SU-DHL-6 (cell line): ENCODE data around the gene FXYD1.

Experiments used
- H2AFZ ChIP-seq: fragments of 200-600 bp; sonication (generic); 2 replicates; pipeline ENCODE4 v1.6.1; 2014; ENCODE audit warnings: low read depth, mild to moderate bottlenecking, moderate library complexity, mixed read lengths, antibody characterized with exemption, low read length; ENCODE audit not compliant: severe bottlenecking
- H3F3A ChIP-seq: fragments of 200-600 bp; shearing (Covaris generic); 2 replicates; pipeline ENCODE4 v1.6.0; 2016; ENCODE audit warnings: antibody characterized with exemption, mild to moderate bottlenecking; ENCODE audit not compliant: insufficient read depth
- H3K27ac ChIP-seq: fragments of 200-600 bp; sonication (generic); 2 replicates; pipeline ENCODE4 v1.5.1; 2016; ENCODE audit warnings: low read depth, mild to moderate bottlenecking, low read length, moderate library complexity, mixed read lengths
- H3K27me3 ChIP-seq: fragments of 200-600 bp; sonication (generic), shearing (Covaris generic); 2 replicates; pipeline ENCODE4 v1.6.0; 2014; ENCODE audit warnings: mild to moderate bottlenecking, low read length
- H3K36me3 ChIP-seq: fragments of 200-600 bp; sonication (generic); 2 replicates; pipeline ENCODE4 v1.6.1; 2014; ENCODE audit warnings: mild to moderate bottlenecking, low read length, mixed read lengths
- H3K4me2 ChIP-seq: fragments of 300-600, 200-600 bp; shearing (Covaris generic), sonication (generic); 2 replicates; pipeline ENCODE4 v1.6.0; 2014; ENCODE audit warnings: low read length, low read depth, mild to moderate bottlenecking; ENCODE audit not compliant: poor library complexity, severe bottlenecking
- H3K4me3 ChIP-seq: fragments of 200-600 bp; sonication (generic); 2 replicates; pipeline ENCODE4 v1.5.1; 2014; ENCODE audit warnings: antibody characterized with exemption, low read length, mild to moderate bottlenecking, mixed read lengths; ENCODE audit not compliant: insufficient read depth, poor library complexity, severe bottlenecking
- H3K79me2 ChIP-seq: fragments of 200-600 bp; sonication (generic); 2 replicates; pipeline ENCODE4 v1.6.1; 2014; ENCODE audit warnings: mild to moderate bottlenecking, low read length, moderate library complexity; ENCODE audit not compliant: insufficient read depth
- H3K9ac ChIP-seq: fragments of 200-600 bp; sonication (generic); 2 replicates; pipeline ENCODE4 v1.7.0; 2014; ENCODE audit warnings: mild to moderate bottlenecking, low read length
- H3K9me2 ChIP-seq: fragments of 200-600 bp; sonication (generic); replicated peaks from 2 replicates; pipeline ENCODE4 v1.6.1; 2014; ENCODE audit warnings: low read length; ENCODE audit not compliant: insufficient read depth
- H3K9me3 ChIP-seq: fragments of 200-600 bp; sonication (generic); 2 replicates; pipeline ENCODE4 v1.6.1; 2014; ENCODE audit warnings: low read length, mixed read lengths; ENCODE audit not compliant: insufficient read depth
- H4K20me1 ChIP-seq: fragments of 200-600 bp; sonication (generic); 2 replicates; pipeline ENCODE4 v1.6.1; 2014; ENCODE audit warnings: low read depth, mild to moderate bottlenecking, antibody characterized with exemption, low read length, moderate library complexity, mixed read lengths
- EZH2phosphoT487 ChIP-seq: fragments of 200-600 bp; sonication (generic), shearing (Covaris generic); conservative IDR thresholded peaks from 2 replicates; pipeline ENCODE4 v1.6.1; 2018; ENCODE audit warnings: mild to moderate bottlenecking, antibody characterized with exemption, low read length, moderate library complexity, mixed read lengths
- TF ChIP-seq, protein P1 (sequence below): fragments of 200-600 bp; sonication (generic); IDR thresholded peaks from one replicate; pipeline ENCODE4 v1.5.1; 2017; ENCODE audit warnings: antibody characterized with exemption, mild to moderate bottlenecking, low read length, moderate library complexity; ENCODE audit not compliant: insufficient read depth, poor library complexity, severe bottlenecking

The FXYD1 gene

DNA sequence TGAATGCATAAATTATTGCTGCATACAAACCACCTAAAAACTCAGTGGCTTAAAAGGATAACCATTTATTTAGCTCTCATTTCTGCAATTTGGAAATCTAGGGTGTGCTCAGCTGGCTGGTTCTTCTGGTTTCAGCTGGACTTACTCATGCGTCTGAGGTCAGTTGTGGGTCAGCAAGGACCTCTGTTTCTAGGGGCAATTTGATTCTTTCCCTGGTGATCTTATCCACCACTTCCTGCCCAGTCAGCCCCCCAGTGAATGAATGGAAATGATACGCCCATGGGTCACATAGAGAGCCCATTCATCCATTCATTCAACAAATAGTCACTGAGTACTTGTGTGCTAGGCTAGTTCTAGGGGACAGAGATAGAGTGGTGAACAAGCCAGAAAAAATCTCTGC lies 25.8 kb downstream of the FXYD1 start:
- H3K79me2 ChIP-seq, result no peaks in the 10 kb centered on the region
- H3K27me3 ChIP-seq, result no peaks in the 10 kb centered on the region
- no peak overlapping the region for H3K9ac ChIP-seq
- TF ChIP-seq EZH2phosphoT487, result no peak
- TF ChIP-seq, protein P1, sequence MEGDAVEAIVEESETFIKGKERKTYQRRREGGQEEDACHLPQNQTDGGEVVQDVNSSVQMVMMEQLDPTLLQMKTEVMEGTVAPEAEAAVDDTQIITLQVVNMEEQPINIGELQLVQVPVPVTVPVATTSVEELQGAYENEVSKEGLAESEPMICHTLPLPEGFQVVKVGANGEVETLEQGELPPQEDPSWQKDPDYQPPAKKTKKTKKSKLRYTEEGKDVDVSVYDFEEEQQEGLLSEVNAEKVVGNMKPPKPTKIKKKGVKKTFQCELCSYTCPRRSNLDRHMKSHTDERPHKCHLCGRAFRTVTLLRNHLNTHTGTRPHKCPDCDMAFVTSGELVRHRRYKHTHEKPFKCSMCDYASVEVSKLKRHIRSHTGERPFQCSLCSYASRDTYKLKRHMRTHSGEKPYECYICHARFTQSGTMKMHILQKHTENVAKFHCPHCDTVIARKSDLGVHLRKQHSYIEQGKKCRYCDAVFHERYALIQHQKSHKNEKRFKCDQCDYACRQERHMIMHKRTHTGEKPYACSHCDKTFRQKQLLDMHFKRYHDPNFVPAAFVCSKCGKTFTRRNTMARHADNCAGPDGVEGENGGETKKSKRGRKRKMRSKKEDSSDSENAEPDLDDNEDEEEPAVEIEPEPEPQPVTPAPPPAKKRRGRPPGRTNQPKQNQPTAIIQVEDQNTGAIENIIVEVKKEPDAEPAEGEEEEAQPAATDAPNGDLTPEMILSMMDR, result no peak
- H3K9me3 ChIP-seq, result peaks cover 6% of the 10 kb centered on the region; the same call in 1 of the 2 replicates
- no peak overlapping the region for H3K27ac ChIP-seq
- H4K20me1 ChIP-seq, result no peaks in the 10 kb centered on the region
- H3K36me3 ChIP-seq, result peaks cover 43% of the 10 kb centered on the region
- no peaks in the 10 kb centered on the region for H3F3A ChIP-seq
- H2AFZ ChIP-seq, result no peak overlapping the region
- no peak overlapping the region for H3K4me3 ChIP-seq
- no peak overlapping the region for H3K4me2 ChIP-seq
- H3K9me2 ChIP-seq, result no peaks in the 10 kb centered on the region

DNA sequence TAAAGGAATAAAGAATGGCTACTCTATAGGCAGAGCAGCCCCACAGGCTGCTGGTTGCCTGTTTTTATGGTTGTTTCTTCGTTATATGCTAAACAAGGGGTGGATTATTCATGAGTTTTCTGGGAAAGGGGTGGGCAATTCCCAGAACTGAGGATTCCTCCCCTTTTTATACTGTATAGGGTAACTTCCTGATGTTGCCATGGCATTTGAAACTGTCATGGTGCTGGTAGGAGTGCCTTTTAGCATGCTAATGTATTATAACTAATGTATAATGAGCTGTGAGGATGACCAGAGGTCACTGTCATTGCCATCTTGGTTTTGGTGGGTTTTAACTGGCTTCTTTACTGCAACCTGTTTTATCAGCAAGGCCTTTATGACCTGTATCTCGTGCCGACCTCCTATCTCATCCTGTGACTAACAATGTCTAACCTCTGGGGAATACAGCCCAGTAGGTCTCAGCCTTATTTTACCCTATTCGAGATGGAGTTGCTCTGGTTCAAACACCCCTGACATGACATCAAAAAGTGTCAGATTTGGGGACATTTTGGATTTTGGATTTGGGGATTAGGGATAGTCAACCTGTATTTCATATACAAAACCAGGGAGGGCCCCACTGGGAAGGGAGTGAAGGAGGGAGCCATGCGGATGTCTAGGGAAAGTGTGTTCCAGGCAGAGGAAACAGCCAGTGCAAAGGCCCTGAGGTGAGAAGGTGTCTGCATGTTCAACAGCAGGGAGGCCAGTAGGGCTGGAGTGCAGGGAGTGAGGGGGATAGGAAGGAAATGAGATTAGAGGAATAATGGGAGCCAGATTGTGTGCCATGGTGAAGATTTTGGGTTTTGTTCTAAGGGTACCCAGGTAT lies 26.8 kb downstream of the FXYD1 start:
- Histone ChIP-seq H3K27me3 (no peaks in the 10 kb centered on the region), H2AFZ (no peak overlapping the region), H3F3A (no peaks in the 10 kb centered on the region), H3K27ac (no peak overlapping the region), H3K9me2 (no peaks in the 10 kb centered on the region), H3K79me2 (no peaks in the 10 kb centered on the region), H3K9ac (no peak overlapping the region), H3K36me3 (peaks cover 41% of the 10 kb centered on the region), H3K4me3 (no peak overlapping the region), H4K20me1 (no peaks in the 10 kb centered on the region), H3K4me2 (no peak overlapping the region), H3K9me3 (peaks cover 6% of the 10 kb centered on the region; the same call in 1 of the 2 replicates)
- no peak for TF ChIP-seq EZH2phosphoT487
- TF ChIP-seq, protein P1, result no peak

DNA sequence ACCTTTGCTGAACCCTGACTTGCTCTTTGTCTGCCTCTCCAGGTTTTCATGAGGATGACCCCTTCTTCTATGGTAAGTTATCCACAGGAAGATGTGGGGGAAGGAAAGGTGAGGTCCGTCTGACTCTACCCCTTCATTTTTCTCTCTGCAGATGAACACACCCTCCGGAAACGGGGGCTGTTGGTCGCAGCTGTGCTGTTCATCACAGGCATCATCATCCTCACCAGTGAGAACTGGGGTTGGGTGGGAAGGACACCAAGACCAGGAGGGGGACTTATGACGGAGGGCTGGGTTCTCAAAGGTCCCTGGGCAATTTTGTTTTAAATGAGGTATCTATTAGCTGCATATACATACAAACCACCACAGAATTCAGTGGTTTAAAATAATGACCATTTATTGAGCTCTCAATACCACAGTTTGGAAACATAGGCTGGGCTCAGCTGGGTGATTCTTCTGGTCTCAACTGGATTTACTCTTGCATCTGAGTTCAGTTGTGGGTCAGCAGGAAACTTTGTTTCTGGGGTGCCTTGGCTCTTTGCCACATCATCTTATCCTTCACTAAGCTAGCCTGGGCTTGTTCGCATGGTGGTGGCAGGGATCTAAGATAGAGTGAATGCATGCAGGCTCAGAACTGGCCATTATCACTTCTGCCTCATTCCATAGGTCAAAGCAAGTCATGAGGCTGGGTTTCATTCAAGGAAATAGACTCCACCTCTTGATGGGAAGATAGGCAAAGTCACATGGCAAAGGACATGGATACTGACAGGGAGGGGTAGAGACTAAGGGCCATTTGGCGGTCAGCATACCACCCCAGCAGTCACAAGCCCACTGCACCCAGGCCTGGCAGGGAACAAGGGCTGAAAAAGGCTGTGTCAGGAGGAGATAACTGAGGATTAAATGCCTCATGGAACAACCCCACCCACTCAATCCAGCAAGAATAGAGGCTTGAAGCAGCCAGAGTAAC lies 27.8 kb downstream of the FXYD1 start:
- H3K4me2 ChIP-seq, result no peak overlapping the region
- H3K27ac ChIP-seq, result no peak overlapping the region
- H3F3A ChIP-seq, result no peaks in the 10 kb centered on the region
- no peaks in the 10 kb centered on the region for H3K79me2 ChIP-seq
- H3K9ac ChIP-seq, result no peak overlapping the region
- no peaks in the 10 kb centered on the region for H3K9me2 ChIP-seq
- H3K27me3 ChIP-seq, result no peaks in the 10 kb centered on the region
- H3K36me3 ChIP-seq, result peaks cover 31% of the 10 kb centered on the region
- H4K20me1 ChIP-seq, result no peaks in the 10 kb centered on the region
- H3K4me3 ChIP-seq, result no peak overlapping the region
- H2AFZ ChIP-seq, result no peak overlapping the region
- H3K9me3 ChIP-seq, result peaks cover 6% of the 10 kb centered on the region; the same call in 1 of the 2 replicates
- TF ChIP-seq, protein P1, result no peak
- no peak for TF ChIP-seq EZH2phosphoT487
